HG03521 (cell line): ENCODE measurements around the gene TOM1L1.

Experiments used
- ATAC-seq: cut with Tn5 transposase; IDR thresholded peaks from one replicate; pipeline ENCODE4 v1.9.1; 2021; ENCODE audit warnings: mild to moderate bottlenecking, moderate library complexity; ENCODE audit not compliant: unreplicated experiment

TOM1L1 gene

DNA sequence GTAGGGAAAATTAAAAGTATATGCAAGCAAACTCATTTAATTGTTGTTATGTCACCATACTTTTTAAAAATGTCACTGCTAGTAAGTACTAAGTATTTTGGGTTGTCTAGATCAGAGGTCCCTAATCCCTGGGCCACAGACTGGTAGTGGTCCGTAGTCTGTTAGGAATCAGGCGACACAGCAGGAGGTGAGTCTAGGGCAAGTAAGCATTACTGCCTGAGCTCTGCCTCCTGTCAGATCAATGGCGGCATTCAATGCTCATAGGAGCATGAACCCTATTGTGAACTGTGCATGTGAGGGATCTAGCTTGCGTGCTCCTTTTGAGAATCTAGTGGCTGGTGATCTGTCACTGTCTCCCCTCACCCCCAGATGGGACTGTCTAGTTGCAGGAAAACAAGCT lies 89.5 kb downstream of the TOM1L1 start:
- no peak for ATAC-seq

DNA sequence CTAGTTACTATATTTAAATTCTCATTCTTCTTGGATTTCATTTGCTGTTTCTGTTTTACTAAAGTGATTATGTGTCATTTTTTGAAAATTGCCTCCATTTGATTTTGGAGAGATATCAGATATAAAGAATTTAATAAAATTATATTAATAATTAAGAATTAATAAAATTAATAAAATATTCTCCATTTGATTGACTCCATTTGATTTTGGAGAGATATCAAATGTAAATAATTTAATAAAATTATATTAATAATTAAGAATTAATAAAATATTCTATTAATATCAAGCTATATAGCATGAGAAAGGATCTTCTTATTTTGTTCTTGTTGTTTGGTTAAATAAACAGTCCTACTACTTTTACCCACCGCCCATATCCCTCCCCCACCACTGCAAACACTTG lies 90.9 kb downstream of the TOM1L1 start:
- ATAC-seq, result no peak

DNA sequence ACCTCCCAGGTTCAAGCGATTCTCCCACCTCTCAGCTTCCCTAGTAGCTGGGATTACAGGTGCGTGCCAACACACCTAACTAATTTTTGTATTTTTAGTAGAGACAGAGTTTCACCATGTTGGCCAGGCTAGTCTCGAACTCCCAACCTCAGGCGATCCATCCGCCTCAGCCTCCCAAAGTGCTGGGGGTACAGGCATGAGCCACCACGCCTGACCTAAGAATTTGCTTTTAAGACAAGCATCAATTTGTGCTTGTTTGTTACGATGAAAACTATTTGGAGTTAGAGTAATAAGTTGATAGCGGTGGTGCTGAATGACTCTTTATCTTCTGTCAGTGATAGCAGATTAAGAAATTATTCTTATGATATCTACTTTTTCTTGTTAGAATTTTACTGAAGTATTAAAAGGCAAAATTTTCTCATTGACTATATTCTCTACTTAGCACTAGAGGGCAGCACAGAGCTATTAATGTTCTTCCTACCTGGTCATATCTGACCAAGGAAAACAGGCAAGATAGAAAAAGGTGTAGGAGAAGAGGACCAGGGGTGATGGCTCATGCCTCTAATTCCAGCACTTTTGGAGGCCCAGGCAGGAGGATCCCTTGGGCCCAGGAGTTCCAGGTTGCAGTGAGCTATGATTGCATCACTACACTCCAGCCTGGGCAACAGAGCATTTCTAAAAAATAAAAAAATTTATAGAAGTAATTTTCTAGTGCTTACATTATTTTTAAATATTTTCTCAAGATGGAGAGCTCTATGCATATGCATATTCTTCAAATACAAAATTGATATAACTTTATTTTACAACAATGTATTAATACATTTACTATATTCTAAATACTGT lies 92.4 kb downstream of the TOM1L1 start:
- peak; percentile 78 for ATAC-seq

DNA sequence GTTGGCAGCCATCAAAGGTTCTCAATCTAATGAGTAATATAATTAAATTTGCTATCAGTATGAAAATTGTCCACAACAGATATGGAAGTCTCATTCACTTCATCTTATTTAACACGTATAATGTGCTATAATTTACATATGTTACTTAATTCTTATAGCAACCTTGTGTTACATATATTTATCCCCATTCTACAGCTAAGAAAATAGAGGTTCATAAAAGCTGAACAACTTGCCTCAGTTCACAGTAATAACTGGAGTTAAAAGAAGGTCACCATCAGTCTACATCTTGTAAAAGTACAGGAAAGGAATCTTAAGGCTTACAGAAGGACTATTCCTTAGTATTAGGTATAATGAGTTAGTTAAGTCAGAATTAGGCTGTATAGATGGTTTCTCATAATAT lies 95.8 kb downstream of the TOM1L1 start:
- ATAC-seq, result no peak

DNA sequence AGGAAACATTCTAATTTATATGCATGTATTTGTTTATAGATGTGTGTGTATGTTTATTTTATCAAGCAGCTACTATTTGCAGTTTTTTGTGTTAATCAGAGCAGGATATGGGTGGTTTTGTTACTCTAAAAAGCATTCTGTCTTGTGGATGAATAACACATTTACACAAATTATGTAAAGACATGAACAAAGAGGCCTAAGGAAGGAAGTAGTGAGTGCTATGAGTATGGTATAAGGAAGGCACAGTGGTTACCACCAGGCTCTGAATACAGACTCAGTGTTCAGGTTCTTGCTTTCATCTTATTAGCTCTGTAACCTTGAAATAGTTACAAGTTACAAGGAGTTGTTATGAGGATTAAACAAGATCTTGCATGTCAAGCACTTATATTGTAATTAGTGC lies 101.8 kb downstream of the TOM1L1 start:
- no peak for ATAC-seq

DNA sequence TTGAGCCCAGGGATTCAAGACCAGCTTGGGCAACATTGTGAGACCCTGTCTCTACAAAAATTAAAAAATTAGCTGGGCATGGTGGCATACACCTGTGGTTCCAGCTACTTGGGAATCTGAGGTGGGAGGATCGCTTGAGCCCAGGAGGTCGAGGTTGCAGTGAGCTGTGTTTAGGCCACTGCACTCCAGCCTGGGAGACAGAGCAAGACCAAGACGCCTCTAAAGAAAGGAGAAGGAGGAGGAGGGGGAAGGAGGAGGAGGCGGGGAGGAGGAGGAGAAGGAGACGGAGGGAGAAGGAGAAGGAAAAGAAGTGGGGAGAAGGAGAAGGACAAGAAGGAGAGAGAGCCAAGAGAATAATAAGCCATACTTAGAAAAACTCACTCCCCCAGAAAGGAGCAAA lies 103.8 kb downstream of the TOM1L1 start:
- ATAC-seq, result no peak

DNA sequence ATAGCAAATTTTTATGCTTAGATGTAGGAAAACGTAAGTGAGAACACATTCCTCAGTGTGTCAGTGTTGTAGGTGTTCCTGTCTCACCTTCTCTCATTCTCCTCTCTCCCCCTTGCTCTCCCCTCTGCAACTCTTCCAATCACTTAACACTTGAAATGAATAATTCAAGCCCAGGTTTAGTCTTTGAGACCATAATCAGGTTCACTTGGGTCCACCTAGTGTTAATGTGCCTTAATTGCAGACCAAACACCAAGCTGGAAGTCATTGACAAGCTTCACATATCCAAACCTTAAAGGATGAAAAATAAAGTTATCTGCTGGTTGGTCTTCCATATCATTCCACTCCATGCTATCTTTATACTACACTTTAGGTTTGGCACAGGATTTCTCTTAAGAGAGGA lies 104.9 kb downstream of the TOM1L1 start:
- ATAC-seq, result no peak
